Measurements from ENCODE around the gene HSD17B3. TPM values are rescaled to one million over a fixed set of nuclear protein-coding genes. Genes with fewer than 3 reads are reported as not detected.

The HSD17B3 gene
- total RNA-seq, 4 donors from 2014 or later = 3.2 TPM; not detected in 3

GRCh38 chr9:96249746-96250145 is 52.2 kb downstream of the HSD17B3 start:
- no peak overlapping the region for H3K4me3 ChIP-seq
- H3K36me3 ChIP-seq = no peaks in the 10 kb centered on the region
- intact Hi-C loops (cut with DNase I; ENCODE audit: low total_unique reads) = no loop called here
- no peaks in the 10 kb centered on the region for H3K27me3 ChIP-seq
- H3K4me1 ChIP-seq = no peaks in the 10 kb centered on the region
- H3K27ac ChIP-seq = no peak overlapping the region
- no peak for DNase-seq
- H3K9me3 ChIP-seq = no peaks in the 10 kb centered on the region
- TF ChIP-seq POLR2A (IDR thresholded peaks at IDR 0.05) = no peak
- no peak for TF ChIP-seq CTCF (IDR thresholded peaks at IDR 0.05)

- H3K27me3 ChIP-seq = no peaks in the 10 kb centered on the region
- no peaks in the 10 kb centered on the region for H3K36me3 ChIP-seq
- intact Hi-C loops (cut with DNase I; ENCODE audit: low total_unique reads) = no loop called here
- H3K4me1 ChIP-seq = no peaks in the 10 kb centered on the region
- no peak overlapping the region for H3K27ac ChIP-seq
- no peak for DNase-seq
- no peak overlapping the region for H3K4me3 ChIP-seq
- H3K9me3 ChIP-seq = no peaks in the 10 kb centered on the region
- TF ChIP-seq CTCF (IDR thresholded peaks at IDR 0.05) (no peak), POLR2A (IDR thresholded peaks at IDR 0.05) (no peak)
Observed at GRCh38 chr9:96246267-96246671, 55.7 kb downstream of the HSD17B3 start.

DNA sequence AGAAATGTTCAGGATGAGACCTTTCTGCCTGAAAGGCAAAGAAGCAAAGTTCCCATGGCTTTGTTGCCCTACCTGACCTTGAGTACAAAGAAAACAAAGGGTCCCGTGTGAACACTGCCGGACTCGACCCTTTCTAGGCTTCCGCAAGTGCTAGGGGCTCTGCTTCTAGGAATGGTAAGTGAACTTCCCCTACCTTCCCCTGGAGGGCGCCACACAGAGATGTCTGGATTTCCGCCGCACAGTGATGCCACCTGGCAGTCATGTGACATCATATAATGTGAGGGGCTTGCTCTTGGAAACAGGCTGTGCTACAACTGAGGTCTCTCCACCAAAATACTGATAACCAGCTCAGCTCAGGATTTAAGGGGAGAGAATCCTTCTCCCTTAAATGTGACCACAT is 56.6 kb downstream of the HSD17B3 start:
- H3K9me3 ChIP-seq = no peaks in the 10 kb centered on the region
- intact Hi-C loops (cut with DNase I; ENCODE audit: low total_unique reads) = no loop called here
- H3K27ac ChIP-seq = no peak overlapping the region
- H3K27me3 ChIP-seq = no peaks in the 10 kb centered on the region
- H3K4me1 ChIP-seq = no peaks in the 10 kb centered on the region
- H3K36me3 ChIP-seq = no peaks in the 10 kb centered on the region
- TF ChIP-seq POLR2A (IDR thresholded peaks at IDR 0.05) (no peak), CTCF (IDR thresholded peaks at IDR 0.05) (no peak)
- DNase-seq = no peak
- H3K4me3 ChIP-seq = no peak overlapping the region

- no peak for TF ChIP-seq CTCF (IDR thresholded peaks at IDR 0.05)
- TF ChIP-seq POLR2A (IDR thresholded peaks at IDR 0.05) = no peak
- no peak for DNase-seq
- Histone ChIP-seq H3K4me3 (no peak overlapping the region), H3K27ac (no peak overlapping the region), H3K9me3 (no peaks in the 10 kb centered on the region), H3K36me3 (no peaks in the 10 kb centered on the region), H3K27me3 (no peaks in the 10 kb centered on the region), H3K4me1 (no peaks in the 10 kb centered on the region)
- intact Hi-C loops (cut with DNase I; ENCODE audit: low total_unique reads) = no loop called here
Observed at GRCh38 chr9:96243778-96244177, 58.2 kb downstream of the HSD17B3 start.

DNA sequence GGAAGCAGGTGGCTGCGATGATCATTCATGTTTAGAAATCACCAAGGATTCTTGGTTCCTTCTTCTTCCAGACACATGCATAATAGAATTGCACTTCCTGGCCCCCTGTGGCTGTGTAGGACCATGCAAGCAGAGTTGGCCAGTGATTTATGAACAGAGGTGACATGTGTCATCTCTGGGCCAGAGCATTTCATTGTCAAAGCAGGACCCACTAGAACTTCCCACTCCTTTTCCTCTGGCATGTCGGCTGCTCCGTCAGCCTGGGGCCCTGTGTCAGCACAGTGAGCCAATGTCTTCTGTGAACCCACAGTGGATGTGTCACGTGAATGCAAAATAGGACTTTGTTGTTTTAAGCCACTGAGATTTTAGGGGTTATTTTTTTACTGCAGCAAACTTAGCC is 59.2 kb downstream of the HSD17B3 start:
- Histone ChIP-seq H3K36me3 (no peaks in the 10 kb centered on the region), H3K27me3 (no peaks in the 10 kb centered on the region), H3K4me3 (no peak overlapping the region), H3K4me1 (no peaks in the 10 kb centered on the region), H3K27ac (no peak overlapping the region), H3K9me3 (no peaks in the 10 kb centered on the region)
- no peak for DNase-seq
- intact Hi-C loops (cut with DNase I; ENCODE audit: low total_unique reads) = no loop called here
- TF ChIP-seq CTCF (IDR thresholded peaks at IDR 0.05) = no peak
- TF ChIP-seq POLR2A (IDR thresholded peaks at IDR 0.05) = no peak

Data from uterus (tissue), 4 donors.